PC-9 (cell line): ENCODE measurements around the gene LMBRD2. TPM values are rescaled to one million over a fixed set of nuclear protein-coding genes. Genes with fewer than 3 reads are reported as not detected.

Source experiments
- BruUV-seq: library from RNA; stranded (reverse); fragments of 400-500 nt; replicated peaks from 2 replicates; lab custom pipeline; 2021; lab: Mats Ljungman, UMichigan
- CTCF ChIA-PET: fragments of 300-600 bp; sonication (Branson Sonifier 250); formaldehyde crosslinking; loops from one replicate; lab custom pipeline; 2022; ENCODE audit warnings: antibody characterized with exemption; lab: Charles Lee
- POLR2A ChIA-PET: fragments of 300-600 bp; sonication (Branson Sonifier 250); formaldehyde crosslinking; loops from one replicate; lab custom pipeline; 2022; ENCODE audit warnings: antibody characterized with exemption; ENCODE audit not compliant: unreplicated experiment; lab: Charles Lee
- DNase-seq, 2 experiments: peaks; one replicate each; pipeline versions ENCODE4 v3.0.0 to v3.0.0-alpha.2; 2015 to 2022; ENCODE audit warnings: mixed read lengths in 1 of 2
- H2AFZ ChIP-seq: fragments of 200-600 bp; sonication (generic); 2 replicates; pipeline ENCODE4 v1.8.1; 2017; ENCODE audit warnings: antibody characterized with exemption
- H3F3A ChIP-seq: fragments of 200-600 bp; sonication (generic); 2 replicates; pipeline ENCODE4 v1.8.1; 2017; ENCODE audit warnings: antibody characterized with exemption, mild to moderate bottlenecking, low read depth; ENCODE audit not compliant: insufficient read depth
- H3K27ac ChIP-seq: fragments of 200-600 bp; sonication (generic); 2 replicates; pipeline ENCODE4 v1.6.1; 2016; ENCODE audit warnings: mixed run types
- H3K27me3 ChIP-seq: fragments of 200-600 bp; sonication (generic); 2 replicates; pipeline ENCODE4 v1.6.1; 2016; ENCODE audit warnings: low read depth, mixed run types; ENCODE audit not compliant: insufficient read depth
- H3K36me3 ChIP-seq: fragments of 200-600 bp; sonication (generic); 2 replicates; pipeline ENCODE4 v1.6.1; 2016; ENCODE audit warnings: low read depth, mixed run types
- H3K4me1 ChIP-seq: fragments of 200-600 bp; sonication (generic); replicated peaks from 2 replicates; pipeline ENCODE4 v1.6.1; 2016; ENCODE audit warnings: mixed run types; ENCODE audit not compliant: insufficient read depth
- H3K4me2 ChIP-seq: fragments of 200-600 bp; sonication (generic); 2 replicates; pipeline ENCODE4 v1.6.1; 2017; ENCODE audit warnings: mixed run types
- H3K4me3 ChIP-seq: fragments of 200-600 bp; sonication (generic); 2 replicates; pipeline ENCODE4 v1.6.1; 2016; ENCODE audit warnings: mixed run types
- H3K79me2 ChIP-seq: fragments of 200-600 bp; sonication (generic); 2 replicates; pipeline ENCODE4 v1.6.1; 2017; ENCODE audit warnings: low read depth, mixed run types
- H3K9me2 ChIP-seq: fragments of 200-600 bp; sonication (generic); 2 replicates; pipeline ENCODE4 v1.8.1; 2017; ENCODE audit warnings: mild to moderate bottlenecking; ENCODE audit not compliant: insufficient read depth
- H3K9me3 ChIP-seq: fragments of 200-600 bp; sonication (generic); 2 replicates; pipeline ENCODE4 v1.8.1; 2016; ENCODE audit warnings: low read depth; ENCODE audit not compliant: insufficient read depth
- H4K20me1 ChIP-seq: fragments of 200-600 bp; sonication (generic); 2 replicates; pipeline ENCODE4 v1.8.1; 2017; ENCODE audit not compliant: insufficient read depth
- CTCF ChIP-seq: fragments of 200-600 bp; sonication (generic); conservative IDR thresholded peaks from 2 replicates; pipeline ENCODE4 v1.6.1; 2017; ENCODE audit warnings: mixed run types, antibody characterized with exemption, mild to moderate bottlenecking, moderate library complexity
- EZH2 ChIP-seq: fragments of 200-600 bp; sonication (generic); IDR thresholded peaks from 2 replicates; pipeline ENCODE4 v1.8.0; 2017; ENCODE audit warnings: antibody characterized with exemption, low read depth
- intact Hi-C: fragments of 100-400 bp; cut with micrococcal nuclease; formaldehyde crosslinking; loops from one replicate; pipeline ENCODE4 v1.10.0; 2022; ENCODE audit not compliant: unreplicated experiment
- total RNA-seq: library from RNA; stranded (reverse); gene quantifications from 2 replicates; pipeline ENCODE4 v1.2.3, GENCODE V29; 2021

Gene LMBRD2
- total RNA-seq, 1 experiment from 2014 or later: 18.0 TPM

GRCh38 chr5:36078430-36078829 is 73.3 kb downstream of the LMBRD2 start:
- Histone ChIP-seq H3K79me2 (no peaks in the 10 kb centered on the region), H4K20me1 (no peaks in the 10 kb centered on the region), H3F3A (no peaks in the 10 kb centered on the region), H3K4me3 (no peak overlapping the region), H3K4me1 (no peaks in the 10 kb centered on the region), H3K36me3 (no peaks in the 10 kb centered on the region), H3K4me2 (no peak overlapping the region), H3K27me3 (peaks cover 3% of the 10 kb centered on the region; the same call in 1 of the 2 replicates), H3K9me2 (no peaks in the 10 kb centered on the region), H2AFZ (no peak overlapping the region), H3K9me3 (no peaks in the 10 kb centered on the region), H3K27ac (no peak overlapping the region)
- ChIA-PET POLR2A (no interaction called here), CTCF (interaction anchor here (0.6 to 1.8 kb wide), 19 partner anchors 10 to 618 kb away, joined by 3 to 16 read pairs (median 5); partner anchors contain the start of genes LMBRD2, NADK2, RANBP3L and SKP2)
- intact Hi-C loops: no loop called here
- no peak for TF ChIP-seq CTCF
- TF ChIP-seq EZH2: no peak
- no peak for DNase-seq
- no TSS peak for BruUV-seq

- H3K27me3 ChIP-seq: peaks cover 13% of the 10 kb centered on the region
- no peaks in the 10 kb centered on the region for H4K20me1 ChIP-seq
- H3K79me2 ChIP-seq: no peaks in the 10 kb centered on the region
- POLR2A ChIA-PET: no interaction called here
- no peaks in the 10 kb centered on the region for H3K9me3 ChIP-seq
- no peak overlapping the region for H3K4me3 ChIP-seq
- no peaks in the 10 kb centered on the region for H3F3A ChIP-seq
- TF ChIP-seq CTCF (peak; percentile 40; the same call in 1 of the 2 replicates), EZH2 (no peak)
- no peaks in the 10 kb centered on the region for H3K36me3 ChIP-seq
- no peak for DNase-seq
- H3K27ac ChIP-seq: no peak overlapping the region
- CTCF ChIA-PET: no interaction called here
- intact Hi-C loops: no loop called here
- H3K4me2 ChIP-seq: no peak overlapping the region
- BruUV-seq: no TSS peak
- H3K9me2 ChIP-seq: no peaks in the 10 kb centered on the region
- H3K4me1 ChIP-seq: no peaks in the 10 kb centered on the region
- no peak overlapping the region for H2AFZ ChIP-seq
Measured at GRCh38 chr5:36073595-36074216, 78.0 kb downstream of the LMBRD2 start.

- no TSS peak for BruUV-seq
- Histone ChIP-seq H3K79me2 (no peaks in the 10 kb centered on the region), H3K4me1 (no peaks in the 10 kb centered on the region), H3F3A (no peaks in the 10 kb centered on the region), H3K4me3 (peak overlapping the region; percentile 45; the same call in 1 of the 2 replicates), H3K36me3 (no peaks in the 10 kb centered on the region), H2AFZ (peak overlapping the region; percentile 65; the same call in 1 of the 2 replicates), H3K9me3 (no peaks in the 10 kb centered on the region), H3K27ac (no peak overlapping the region), H3K9me2 (no peaks in the 10 kb centered on the region), H3K4me2 (peak overlapping the region; percentile 72), H4K20me1 (no peaks in the 10 kb centered on the region), H3K27me3 (peaks cover 27% of the 10 kb centered on the region)
- no peak for DNase-seq
- intact Hi-C loops: no loop called here
- no peak for TF ChIP-seq CTCF
- no peak for TF ChIP-seq EZH2
- CTCF ChIA-PET: no interaction called here
- POLR2A ChIA-PET: no interaction called here
Measured at GRCh38 chr5:36070687-36071571, 80.8 kb downstream of the LMBRD2 start.
